ENCODE measurements around the gene CCSER1. TPM values are rescaled to one million over a fixed set of nuclear protein-coding genes. Genes with fewer than 3 reads are reported as not detected.
"Not testable (repeated sequence)": the region's sequence is repeated elsewhere in the genome, so short reads cannot be mapped to it uniquely, and the experiment has no call there.

CCSER1 gene
- total RNA-seq, 1 experiment from 2014 or later, result 23.1 TPM

DNA sequence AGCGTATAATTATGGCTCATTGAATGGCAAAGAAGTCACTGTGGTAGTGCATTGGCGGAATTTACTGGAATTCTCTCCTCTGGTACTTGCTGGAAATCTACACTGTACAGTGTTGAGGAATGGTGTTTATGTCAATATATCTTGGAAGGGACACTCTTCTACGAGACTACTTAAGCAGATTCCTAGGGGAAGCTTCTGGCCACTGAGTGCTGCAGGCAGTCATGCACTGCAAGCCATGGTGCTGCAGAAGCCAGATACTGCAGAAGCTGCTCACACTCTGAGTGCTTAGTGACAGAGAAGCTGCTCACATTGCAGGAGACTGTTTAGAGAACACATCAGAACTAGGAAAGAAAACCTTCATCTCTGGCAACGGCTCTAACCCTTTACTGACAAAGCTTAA lies 725.0 kb downstream of the CCSER1 start:
- DNase-seq (ENCODE audit: low read depth, low spot score), result no peak
- in situ Hi-C loops (cut with HindIII; ENCODE audit: low pct_unique_long_range_greater_than_20kb, low sequenced_read_pairs), result no loop called here

DNA sequence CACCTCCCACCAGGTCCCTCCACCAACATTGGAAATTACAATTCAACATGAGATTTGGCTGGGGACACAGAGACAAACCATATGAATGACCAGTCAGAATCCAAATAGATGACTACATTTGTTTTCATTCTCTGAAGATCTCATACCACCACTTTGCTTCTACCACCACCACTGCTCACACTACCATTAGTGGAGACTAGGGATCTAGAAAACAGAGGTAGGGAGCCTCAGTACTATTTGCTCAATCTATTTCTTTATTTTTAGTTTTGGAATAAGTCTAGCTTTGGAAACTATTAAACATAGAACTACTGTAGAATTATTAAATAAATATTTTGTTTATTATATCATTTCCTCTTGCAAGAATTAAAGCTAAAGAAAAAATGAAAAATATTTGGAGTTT lies 727.9 kb downstream of the CCSER1 start:
- in situ Hi-C loops (cut with HindIII; ENCODE audit: low pct_unique_long_range_greater_than_20kb, low sequenced_read_pairs), result no loop called here
- DNase-seq (ENCODE audit: low read depth, low spot score), result no peak

DNA sequence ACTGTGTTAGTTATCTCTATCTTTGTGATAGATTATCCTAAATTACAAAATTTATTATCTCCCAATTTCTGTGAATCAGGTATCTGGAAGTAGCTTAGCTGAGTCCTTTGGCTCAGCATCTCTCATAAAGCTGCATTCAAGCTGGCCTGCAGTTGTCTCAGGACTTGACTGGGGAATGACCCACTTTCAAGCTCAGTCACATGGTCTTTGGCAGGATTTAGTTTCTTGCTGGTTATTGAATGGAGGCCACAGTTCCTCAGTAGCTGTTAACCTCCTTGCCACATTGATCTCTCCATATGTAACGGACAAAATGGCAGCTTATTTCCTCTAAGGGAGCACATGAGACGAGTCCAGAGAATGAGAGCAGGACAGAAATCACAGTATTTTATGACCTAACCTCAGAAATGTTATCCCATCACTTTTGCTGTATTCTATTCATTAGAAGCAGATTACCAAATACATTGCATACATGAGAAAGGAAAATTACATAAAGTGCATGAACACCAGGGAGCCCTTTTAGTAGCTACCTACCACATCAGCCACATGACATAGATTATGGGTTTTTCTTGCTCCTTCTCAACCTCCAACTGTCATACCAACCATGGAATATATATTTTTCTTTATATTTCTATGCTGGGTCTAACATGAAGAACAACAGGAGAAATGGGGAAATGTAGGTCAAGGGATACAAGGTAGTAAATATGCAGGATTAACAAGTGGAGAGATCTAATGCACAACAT lies 730.1 kb downstream of the CCSER1 start:
- peak; percentile 1 for DNase-seq (ENCODE audit: low read depth, low spot score)
- in situ Hi-C loops (cut with HindIII; ENCODE audit: low pct_unique_long_range_greater_than_20kb, low sequenced_read_pairs), result no loop called here

DNA sequence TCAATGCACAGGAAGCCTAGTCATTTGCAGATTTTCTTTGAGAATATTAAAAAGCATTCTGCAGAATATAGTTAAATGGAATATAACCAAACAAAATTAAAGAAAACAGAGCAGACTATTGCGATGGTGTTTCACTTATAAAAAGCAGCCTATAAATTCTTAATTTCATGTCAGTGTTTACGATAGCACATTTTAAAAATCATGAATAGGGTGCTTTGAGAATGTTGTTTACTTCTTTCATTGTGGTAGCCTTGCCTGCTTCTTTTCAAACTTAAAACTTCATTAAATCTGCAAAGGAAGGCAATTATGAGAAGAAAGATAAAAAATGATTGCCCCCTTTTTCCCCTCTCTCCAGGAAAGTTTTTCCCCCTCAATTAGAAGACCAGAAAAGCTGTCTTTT lies 748.6 kb downstream of the CCSER1 start:
- no peak for DNase-seq (ENCODE audit: low read depth, low spot score)
- in situ Hi-C loops (cut with HindIII; ENCODE audit: low pct_unique_long_range_greater_than_20kb, low sequenced_read_pairs), result no loop called here

DNA sequence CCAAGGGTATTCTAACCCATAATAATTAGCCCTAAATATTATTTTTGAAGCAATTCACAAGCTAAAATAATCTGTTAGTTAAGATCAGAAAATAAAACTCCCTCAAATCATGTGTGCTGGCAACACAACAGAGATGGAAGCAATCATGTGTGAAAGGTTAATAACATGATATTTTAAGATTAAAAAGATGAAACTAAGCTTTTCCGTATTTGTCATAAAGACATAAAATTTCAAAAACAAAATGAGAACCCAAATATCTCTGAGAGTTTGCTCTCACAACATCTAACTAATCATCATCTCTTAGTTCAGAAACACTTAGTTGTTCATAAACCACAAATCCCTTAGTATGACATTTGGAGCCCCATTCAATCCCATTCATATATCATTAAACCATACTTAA lies 749.1 kb downstream of the CCSER1 start:
- in situ Hi-C loops (cut with HindIII; ENCODE audit: low pct_unique_long_range_greater_than_20kb, low sequenced_read_pairs), result no loop called here

DNA sequence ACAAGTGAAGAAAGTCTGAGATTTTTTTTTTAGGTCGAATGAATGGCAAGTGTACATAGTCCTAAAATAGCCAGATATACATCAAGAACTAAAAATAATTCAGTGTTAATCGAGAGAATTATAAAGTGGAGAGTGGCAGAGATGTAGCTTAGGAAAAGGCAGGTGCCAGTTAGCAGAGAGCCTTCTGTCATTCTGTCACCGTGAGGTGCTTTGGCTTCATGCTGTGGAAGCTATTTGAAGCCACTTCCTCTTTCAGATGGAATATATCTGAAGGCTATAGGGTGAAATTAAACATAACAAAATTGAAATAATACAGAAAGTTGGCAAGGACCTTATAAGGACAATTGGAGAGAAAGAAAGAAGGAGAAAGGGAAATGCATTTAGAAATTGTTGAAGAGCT lies 756.3 kb downstream of the CCSER1 start:
- in situ Hi-C loops (cut with HindIII; ENCODE audit: low pct_unique_long_range_greater_than_20kb, low sequenced_read_pairs), result no loop called here
- no peak for DNase-seq (ENCODE audit: low read depth, low spot score)

More for the DNA sequence above, 749.1 kb downstream of the CCSER1 start:
- no peak for DNase-seq (ENCODE audit: low read depth, low spot score)

DNA sequence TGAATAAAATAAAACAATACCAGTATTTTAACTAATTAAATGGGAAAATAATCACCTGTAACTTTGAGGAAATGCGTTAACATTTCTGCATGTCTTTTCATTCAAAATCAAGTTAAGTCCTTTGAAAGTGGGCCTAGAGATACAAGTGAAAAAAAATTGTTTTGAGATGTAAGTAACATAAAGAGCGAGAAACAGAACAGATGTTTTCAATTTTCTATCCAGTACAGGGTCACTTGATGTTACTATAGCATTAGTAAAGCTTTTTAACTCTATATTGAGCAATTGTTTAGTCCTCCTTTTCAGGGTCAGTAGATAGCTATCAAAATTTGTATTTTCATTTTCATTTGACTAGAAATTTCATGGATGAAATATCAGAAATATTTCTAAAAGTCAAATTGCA lies 761.4 kb downstream of the CCSER1 start:
- DNase-seq (ENCODE audit: low read depth, low spot score), result no peak
- in situ Hi-C loops (cut with HindIII; ENCODE audit: low pct_unique_long_range_greater_than_20kb, low sequenced_read_pairs), result no loop called here

DNA sequence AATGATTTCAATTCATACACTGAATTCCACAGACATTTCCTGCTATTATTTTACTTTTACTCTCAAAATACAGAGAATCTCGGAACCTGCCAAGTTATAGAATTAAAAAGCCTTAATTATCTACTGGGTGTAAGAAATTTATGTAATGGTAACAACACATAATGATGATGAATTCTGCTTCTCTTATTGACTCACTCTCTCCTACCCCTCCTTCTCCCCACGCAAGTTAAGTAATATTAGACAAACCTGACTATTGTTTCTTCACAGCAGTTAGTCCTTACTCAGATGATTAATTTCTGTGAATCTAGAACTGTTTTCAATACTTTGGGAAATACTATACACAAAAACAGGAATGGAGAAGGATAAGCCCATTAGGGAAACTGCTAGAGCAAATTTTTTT lies 762.0 kb downstream of the CCSER1 start:
- in situ Hi-C loops (cut with HindIII; ENCODE audit: low pct_unique_long_range_greater_than_20kb, low sequenced_read_pairs), result no loop called here
- DNase-seq (ENCODE audit: low read depth, low spot score), result no peak

DNA sequence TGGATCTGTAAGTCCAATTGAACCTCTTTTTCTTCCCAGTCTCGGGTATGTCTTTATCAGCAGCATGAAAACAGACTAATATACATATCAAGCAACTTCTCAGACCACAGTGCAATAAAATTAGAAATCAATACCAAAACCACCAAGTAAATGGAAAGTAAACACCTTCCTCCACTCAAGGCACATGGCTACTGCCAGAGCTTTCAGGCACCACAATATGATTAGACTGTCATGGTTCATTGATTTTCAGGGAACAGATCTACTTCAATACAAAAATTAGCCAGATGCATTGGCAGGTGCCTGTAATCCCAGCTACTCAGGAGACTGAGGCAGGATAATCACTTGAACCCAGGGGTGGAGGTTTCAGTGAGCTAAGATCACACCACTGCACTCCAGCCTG lies 776.2 kb downstream of the CCSER1 start:
- DNase-seq (ENCODE audit: low read depth, low spot score); in situ Hi-C loops (cut with HindIII; ENCODE audit: low pct_unique_long_range_greater_than_20kb, low sequenced_read_pairs): not testable (repeated sequence)

DNA sequence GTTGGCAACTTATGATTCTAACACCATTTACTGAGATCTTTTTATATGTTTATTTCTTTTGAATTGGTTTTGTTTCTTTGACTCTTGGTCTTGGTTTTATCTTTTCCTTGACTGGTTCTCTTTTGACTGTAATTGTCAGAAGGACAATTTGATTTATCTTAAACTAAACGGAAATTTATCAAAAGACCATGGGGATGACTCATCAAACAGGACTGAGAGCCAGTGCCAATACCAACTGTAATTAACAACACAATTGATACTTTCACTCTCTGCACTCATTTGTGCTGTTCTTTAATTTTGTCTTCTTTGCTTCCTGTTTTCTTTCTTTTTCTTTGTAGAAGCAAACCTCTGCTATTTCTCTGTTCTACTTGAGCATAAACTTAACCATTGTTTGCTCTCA lies 776.8 kb downstream of the CCSER1 start:
- no peak for DNase-seq (ENCODE audit: low read depth, low spot score)
- in situ Hi-C loops (cut with HindIII; ENCODE audit: low pct_unique_long_range_greater_than_20kb, low sequenced_read_pairs), result no loop called here

DNA sequence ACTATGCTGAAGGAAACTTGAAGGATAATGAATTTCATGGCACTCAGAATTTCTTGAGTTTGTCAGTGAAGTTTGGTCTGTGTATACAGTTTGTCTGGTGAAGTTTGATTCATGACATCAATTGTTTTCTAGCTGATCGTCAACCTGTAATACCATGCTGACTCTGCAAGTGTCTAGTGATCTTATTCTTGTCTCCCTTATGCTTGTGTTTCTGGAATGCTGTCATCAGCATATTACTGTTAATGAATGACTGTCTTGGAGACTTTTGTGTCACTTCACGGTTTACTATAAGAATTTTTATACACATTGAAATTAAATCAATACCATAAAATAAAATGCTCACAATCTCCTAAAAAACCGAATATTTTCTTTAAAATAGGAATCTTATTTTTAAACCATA lies 779.0 kb downstream of the CCSER1 start:
- no peak for DNase-seq (ENCODE audit: low read depth, low spot score)
- in situ Hi-C loops (cut with HindIII; ENCODE audit: low pct_unique_long_range_greater_than_20kb, low sequenced_read_pairs), result no loop called here

DNA sequence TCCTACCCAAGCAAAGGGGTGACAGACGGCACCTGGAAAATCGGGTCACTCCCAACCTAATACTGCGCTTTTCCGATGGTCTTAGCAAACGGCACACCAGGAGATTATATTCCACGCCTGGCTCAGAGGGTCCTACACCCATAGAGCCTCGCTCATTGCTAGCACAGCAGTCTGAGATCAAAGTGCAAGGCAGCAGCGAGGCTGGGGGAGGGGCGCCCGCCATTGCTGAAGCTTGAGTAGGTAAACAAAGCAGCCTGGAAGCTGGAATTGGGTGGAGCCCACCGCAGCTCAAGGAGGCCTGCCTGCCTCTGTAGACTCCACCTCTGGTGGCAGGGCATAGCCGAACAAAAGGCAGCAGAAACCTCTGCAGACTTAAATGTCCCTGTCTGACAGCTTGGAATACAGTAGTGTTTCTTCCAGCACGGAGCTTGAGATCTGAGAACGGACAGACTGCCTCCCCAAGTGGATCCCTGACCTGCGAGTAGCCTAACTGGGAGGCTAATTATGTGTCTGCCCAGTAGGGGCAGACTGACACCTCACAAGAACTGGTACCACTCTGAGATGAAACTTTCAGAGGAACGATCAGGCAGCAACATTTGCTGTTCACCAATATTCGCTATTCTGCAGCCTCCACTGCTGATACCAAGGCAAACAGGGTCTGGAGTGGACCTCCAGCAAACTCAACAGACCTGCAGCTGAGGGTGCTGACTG lies 784.7 kb downstream of the CCSER1 start:
- in situ Hi-C loops (cut with HindIII; ENCODE audit: low pct_unique_long_range_greater_than_20kb, low sequenced_read_pairs); DNase-seq (ENCODE audit: low read depth, low spot score): not testable (repeated sequence)

DNA sequence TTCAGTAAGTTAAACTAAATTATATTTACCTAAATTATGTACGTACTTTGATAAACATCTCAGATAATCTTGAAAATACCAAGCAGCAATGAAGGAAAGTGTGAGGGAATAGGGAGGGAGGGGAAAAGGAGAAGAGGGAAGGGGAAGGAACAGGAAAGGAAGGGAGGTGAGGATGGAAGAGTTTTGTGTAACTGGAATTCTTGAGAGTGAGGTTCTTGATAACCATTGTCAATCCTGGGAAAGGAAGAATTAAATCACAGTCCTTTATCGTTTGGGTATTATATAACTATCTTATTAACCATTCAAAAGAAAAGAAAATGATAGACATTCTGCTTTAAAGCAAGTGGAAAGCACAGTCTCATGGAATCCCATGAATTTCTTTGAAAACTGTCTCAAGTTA lies 795.0 kb downstream of the CCSER1 start:
- no peak for DNase-seq (ENCODE audit: low read depth, low spot score)
- in situ Hi-C loops (cut with HindIII; ENCODE audit: low pct_unique_long_range_greater_than_20kb, low sequenced_read_pairs), result no loop called here

DNA sequence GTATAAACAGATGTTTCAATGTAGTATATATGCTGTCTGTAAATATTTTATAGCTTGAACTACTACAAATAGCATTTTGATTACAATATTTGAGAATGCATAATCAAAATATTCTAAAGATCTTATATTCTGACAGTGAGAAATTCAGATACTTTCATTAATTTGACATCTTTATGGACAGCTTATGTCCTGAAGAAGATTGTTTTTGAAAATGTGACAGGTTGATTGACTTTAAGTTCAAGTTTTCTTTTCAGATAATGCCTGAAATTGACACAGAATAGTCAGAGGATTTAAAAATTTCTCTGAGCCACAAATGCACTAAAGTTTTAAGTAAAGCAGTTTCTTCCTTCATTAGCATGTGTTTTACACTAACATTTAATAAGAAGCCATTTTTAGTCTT lies 799.8 kb downstream of the CCSER1 start:
- in situ Hi-C loops (cut with HindIII; ENCODE audit: low pct_unique_long_range_greater_than_20kb, low sequenced_read_pairs), result no loop called here
- DNase-seq (ENCODE audit: low read depth, low spot score), result no peak

DNA sequence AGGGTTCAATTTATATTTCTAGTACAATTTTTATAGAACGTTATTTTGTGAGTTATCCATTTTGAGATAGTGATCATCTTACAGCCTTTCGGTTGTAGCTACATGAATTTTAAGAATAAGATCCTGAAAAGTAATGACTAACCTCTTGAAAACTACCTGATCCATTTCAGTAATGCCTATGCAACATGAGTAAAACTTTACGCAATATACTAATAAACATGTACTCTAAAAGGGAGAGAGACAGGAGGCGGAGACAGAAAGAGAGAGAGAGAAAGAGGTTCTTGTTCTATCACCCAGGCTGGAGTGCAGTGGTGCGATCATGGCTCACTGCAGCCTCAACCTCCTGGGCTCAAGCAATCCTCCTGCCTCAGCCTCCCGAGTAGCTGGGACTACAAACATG lies 816.1 kb downstream of the CCSER1 start:
- in situ Hi-C loops (cut with HindIII; ENCODE audit: low pct_unique_long_range_greater_than_20kb, low sequenced_read_pairs), result no loop called here
- no peak for DNase-seq (ENCODE audit: low read depth, low spot score)

DNA sequence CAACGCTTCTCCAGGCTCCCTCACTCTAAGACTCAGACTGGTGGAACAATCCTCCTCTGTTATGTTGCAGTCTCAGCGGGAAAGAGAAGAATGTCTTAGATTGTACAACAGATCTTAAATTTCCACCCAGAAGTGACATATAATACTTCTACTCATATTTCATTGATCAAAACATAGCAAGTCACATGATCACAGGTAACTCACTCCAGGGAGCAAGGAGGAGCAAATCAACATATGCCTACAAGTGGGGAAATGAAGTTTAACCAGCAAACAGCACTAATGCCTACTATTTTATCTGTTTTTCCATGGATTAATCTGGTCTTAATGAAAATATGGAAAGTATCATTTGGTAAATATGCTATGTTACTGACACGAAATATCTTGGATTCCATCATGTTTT lies 819.8 kb downstream of the CCSER1 start:
- in situ Hi-C loops (cut with HindIII; ENCODE audit: low pct_unique_long_range_greater_than_20kb, low sequenced_read_pairs), result no loop called here
- peak; percentile 61 for DNase-seq (ENCODE audit: low read depth, low spot score)

DNA sequence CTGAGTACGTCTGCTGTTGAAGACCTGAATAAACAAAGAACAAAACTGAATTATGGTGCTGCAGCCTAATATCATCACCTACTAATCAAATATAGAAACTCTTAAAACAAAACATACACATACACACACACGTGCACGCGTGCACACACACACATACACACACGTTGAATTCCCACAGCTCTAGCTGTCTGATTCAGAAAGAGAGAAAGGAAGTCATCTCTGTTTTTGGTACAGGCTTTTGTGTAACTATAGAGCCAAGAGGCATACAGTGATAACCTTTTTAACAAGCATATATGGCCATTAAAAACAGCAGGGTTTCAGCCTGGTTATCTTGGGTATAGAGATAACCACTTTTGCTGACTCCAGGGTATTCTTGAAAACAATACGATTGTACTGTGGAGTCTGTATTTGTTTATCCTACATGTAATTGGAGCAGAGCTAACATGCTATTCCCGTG lies 823.2 kb downstream of the CCSER1 start:
- in situ Hi-C loops (cut with HindIII; ENCODE audit: low pct_unique_long_range_greater_than_20kb, low sequenced_read_pairs), result no loop called here
- no peak for DNase-seq (ENCODE audit: low read depth, low spot score)

DNA sequence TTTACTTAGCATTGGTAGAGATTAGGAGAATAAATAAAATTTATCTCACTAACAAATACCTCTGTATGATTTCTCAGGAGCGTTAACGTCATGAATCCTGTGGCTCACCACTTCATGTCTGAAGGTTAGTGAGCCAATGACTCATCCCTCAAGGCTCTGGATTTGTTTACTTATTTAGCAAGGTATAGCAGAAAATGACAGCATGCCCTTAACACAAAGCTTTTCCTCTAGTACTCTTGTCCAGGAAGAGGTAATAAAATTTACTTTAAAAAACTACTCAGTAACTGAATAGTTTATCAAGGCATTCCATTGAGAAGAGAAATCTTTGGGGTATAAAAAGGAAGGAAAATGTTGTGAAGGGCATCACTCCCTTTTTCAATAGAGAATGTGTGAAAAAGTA lies 823.8 kb downstream of the CCSER1 start:
- peak; percentile 38 for DNase-seq (ENCODE audit: low read depth, low spot score)
- in situ Hi-C loops (cut with HindIII; ENCODE audit: low pct_unique_long_range_greater_than_20kb, low sequenced_read_pairs), result no loop called here

DNA sequence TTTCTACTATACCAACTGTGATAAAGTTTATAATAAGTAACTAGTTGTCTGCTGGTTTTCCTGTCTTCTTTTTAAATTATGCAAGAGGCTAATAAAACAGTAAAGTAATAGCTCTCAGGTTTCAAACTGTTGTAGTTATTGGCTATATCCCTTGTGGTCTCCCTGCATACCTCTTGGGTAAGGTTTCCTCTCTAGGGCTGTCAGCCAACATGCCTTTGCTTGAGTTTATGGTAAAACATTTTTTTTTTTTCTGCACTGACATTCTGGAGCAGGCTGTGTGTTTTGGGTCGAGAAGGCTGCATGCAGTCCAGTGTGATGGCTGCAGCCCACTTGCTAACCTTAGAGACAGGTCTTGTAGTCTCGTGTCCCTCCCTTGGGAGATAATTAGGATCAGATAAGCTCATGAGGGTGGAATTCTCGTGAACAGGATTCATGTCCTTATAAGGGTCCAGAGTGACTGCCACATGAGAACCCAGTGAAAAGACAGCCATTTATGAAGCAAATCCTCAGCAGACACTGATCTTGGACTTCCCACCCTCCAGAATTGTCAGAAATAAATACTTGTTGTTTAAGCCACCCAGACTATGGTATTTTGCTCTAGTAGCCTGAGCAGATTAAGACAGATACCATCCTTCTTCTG lies 831.2 kb downstream of the CCSER1 start:
- peak; percentile 40 for DNase-seq (ENCODE audit: low read depth, low spot score)
- in situ Hi-C loops (cut with HindIII; ENCODE audit: low pct_unique_long_range_greater_than_20kb, low sequenced_read_pairs), result no loop called here

Data from SK-MEL-5 (cell line).